ENCODE measurements around the gene BANF2. TPM values are rescaled to one million over a fixed set of nuclear protein-coding genes. Genes with fewer than 3 reads are reported as not detected.

BANF2 gene
- total and polyA plus RNA-seq, 2 experiments from 2014 or later = not detected

- Histone ChIP-seq H3K9me3 (ENCODE audit: low read depth) (no peaks in the 10 kb centered on the region), H3F3A (ENCODE audit: insufficient read depth) (peaks cover 47% of the 10 kb centered on the region), H3K27me3 (replicated peaks; ENCODE audit: insufficient read depth) (no peaks in the 10 kb centered on the region), H3K27ac (peak overlapping the region; percentile 95), H3K79me2 (ENCODE audit: insufficient read depth) (peaks cover 73% of the 10 kb centered on the region), H3K4me1 (ENCODE audit: insufficient read depth) (peaks cover 52% of the 10 kb centered on the region), H2AFZ (no peak overlapping the region), H3K9ac (peak overlapping the region; percentile 97; the same call in 1 of the 2 replicates), H3K4me2 (ENCODE audit: unreplicated experiment) (no peak overlapping the region), H4K20me1 (ENCODE audit: insufficient read depth) (peaks cover 52% of the 10 kb centered on the region; the same call in 1 of the 2 replicates), H3K36me3 (ENCODE audit: low read depth) (peaks cover 20% of the 10 kb centered on the region; the same call in 1 of the 2 replicates), H3K9me2 (ENCODE audit: insufficient read depth) (no peaks in the 10 kb centered on the region), H3K4me3 (no peak overlapping the region)
- in situ Hi-C loops (cut with MboI) = loop anchor here (10.0 kb wide), 1 partner anchor 216 kb away; no protein-coding TSS in a partner anchor
- TF ChIP-seq EZH2 (IDR thresholded peaks at IDR 0.05; ENCODE audit: insufficient read depth, poor library complexity, severe bottlenecking) (no peak), EZH2phosphoT487 (IDR thresholded peaks at IDR 0.05; ENCODE audit: insufficient read depth, low read depth) (no peak)
- WGBS, 2 experiments (ENCODE audit: low coverage in 1 of 2, low lambda C conversion rate in 2 of 2, missing lambda C conversion rate in 2 of 2) = 78 to 83% methylated on average over 3 of the region's 3 CpGs
- DNase-seq = no peak
These were observed 20.9 kb upstream of the BANF2 start for GRCh38 chr20:17678886-17679285.

GRCh38 chr20:17679941-17680835 lies 19.6 kb upstream of the BANF2 start:
- in situ Hi-C loops (cut with MboI) = loop anchor here (10.0 kb wide), 1 partner anchor 215 kb away; no protein-coding TSS in a partner anchor

GRCh38 chr20:17680836-17681725 lies 18.7 kb upstream of the BANF2 start:
- Histone ChIP-seq H3K9me2 (ENCODE audit: insufficient read depth) (no peaks in the 10 kb centered on the region), H3K9ac (peak overlapping the region; percentile 97), H3K36me3 (ENCODE audit: low read depth) (peaks cover 20% of the 10 kb centered on the region; the same call in 1 of the 2 replicates), H3K27me3 (replicated peaks; ENCODE audit: insufficient read depth) (0 out of 2 replicates have a peak, but pooled peaks cover 3% of the 10 kb centered on the region), H3K4me2 (ENCODE audit: unreplicated experiment) (peak overlapping the region; percentile 80), H4K20me1 (ENCODE audit: insufficient read depth) (peaks cover 35% of the 10 kb centered on the region; the same call in 1 of the 2 replicates), H3K27ac (peak overlapping the region; percentile 95), H3K9me3 (ENCODE audit: low read depth) (no peaks in the 10 kb centered on the region), H3K4me3 (peak overlapping the region; percentile 95), H3F3A (ENCODE audit: insufficient read depth) (peaks cover 37% of the 10 kb centered on the region), H3K4me1 (ENCODE audit: insufficient read depth) (peaks cover 32% of the 10 kb centered on the region), H2AFZ (no peak overlapping the region), H3K79me2 (ENCODE audit: insufficient read depth) (peaks cover 51% of the 10 kb centered on the region)
- TF ChIP-seq EZH2phosphoT487 (IDR thresholded peaks at IDR 0.05; ENCODE audit: insufficient read depth, low read depth) = no peak
- TF ChIP-seq EZH2 (IDR thresholded peaks at IDR 0.05; ENCODE audit: insufficient read depth, poor library complexity, severe bottlenecking) = no peak
- DNase-seq = peak; percentile 90
- in situ Hi-C loops (cut with MboI) = no loop called here
- WGBS, 2 experiments (ENCODE audit: low coverage in 1 of 2, low lambda C conversion rate in 2 of 2, missing lambda C conversion rate in 2 of 2) = 1 to 2% methylated on average over 35 to 82 of the region's 110 CpGs

More at GRCh38 chr20:17679941-17680835, 19.6 kb upstream of the BANF2 start:
- H3K9me3 ChIP-seq (ENCODE audit: low read depth) = no peaks in the 10 kb centered on the region
- H3K27ac ChIP-seq = peak overlapping the region; percentile 95
- H3K79me2 ChIP-seq (ENCODE audit: insufficient read depth) = peaks cover 60% of the 10 kb centered on the region
- H3K9me2 ChIP-seq (ENCODE audit: insufficient read depth) = no peaks in the 10 kb centered on the region
- DNase-seq = peak; percentile 79
- TF ChIP-seq EZH2phosphoT487 (IDR thresholded peaks at IDR 0.05; ENCODE audit: insufficient read depth, low read depth) (no peak), EZH2 (IDR thresholded peaks at IDR 0.05; ENCODE audit: insufficient read depth, poor library complexity, severe bottlenecking) (no peak)
- H2AFZ ChIP-seq = no peak overlapping the region
- peak overlapping the region; percentile 97 for H3K9ac ChIP-seq
- H3K4me1 ChIP-seq (ENCODE audit: insufficient read depth) = peaks cover 39% of the 10 kb centered on the region
- 6 to 8% methylated on average over 27 of the region's 27 CpGs for WGBS, 2 experiments (ENCODE audit: low coverage in 1 of 2, low lambda C conversion rate in 2 of 2, missing lambda C conversion rate in 2 of 2)
- peak overlapping the region; percentile 95 for H3K4me3 ChIP-seq
- H3K36me3 ChIP-seq (ENCODE audit: low read depth) = peaks cover 20% of the 10 kb centered on the region; the same call in 1 of the 2 replicates
- no peaks in the 10 kb centered on the region for H3K27me3 ChIP-seq (replicated peaks; ENCODE audit: insufficient read depth)
- peaks cover 42% of the 10 kb centered on the region; the same call in 1 of the 2 replicates for H4K20me1 ChIP-seq (ENCODE audit: insufficient read depth)
- H3K4me2 ChIP-seq (ENCODE audit: unreplicated experiment) = peak overlapping the region; percentile 80
- peaks cover 38% of the 10 kb centered on the region for H3F3A ChIP-seq (ENCODE audit: insufficient read depth)

- H3K36me3 ChIP-seq (ENCODE audit: low read depth) = peaks cover 16% of the 10 kb centered on the region; the same call in 1 of the 2 replicates
- 1 to 2% methylated on average over 9 to 46 of the region's 65 CpGs for WGBS, 2 experiments (ENCODE audit: low coverage in 1 of 2, low lambda C conversion rate in 2 of 2, missing lambda C conversion rate in 2 of 2)
- H3K9me2 ChIP-seq (ENCODE audit: insufficient read depth) = no peaks in the 10 kb centered on the region
These were observed 18.1 kb upstream of the BANF2 start for GRCh38 chr20:17681726-17682102.

More at GRCh38 chr20:17681726-17682102, 18.1 kb upstream of the BANF2 start:
- H3K4me3 ChIP-seq = peak overlapping the region; percentile 95
- DNase-seq = no peak
- H3K27me3 ChIP-seq (replicated peaks; ENCODE audit: insufficient read depth) = peaks cover 3% of the 10 kb centered on the region; the same call in 1 of the 2 replicates
- H3K27ac ChIP-seq = peak overlapping the region; percentile 95
- peaks cover 31% of the 10 kb centered on the region for H3F3A ChIP-seq (ENCODE audit: insufficient read depth)
- no peak for TF ChIP-seq EZH2phosphoT487 (IDR thresholded peaks at IDR 0.05; ENCODE audit: insufficient read depth, low read depth)
- no peak for TF ChIP-seq EZH2 (IDR thresholded peaks at IDR 0.05; ENCODE audit: insufficient read depth, poor library complexity, severe bottlenecking)
- no peak overlapping the region for H2AFZ ChIP-seq
- peaks cover 29% of the 10 kb centered on the region; the same call in 1 of the 2 replicates for H4K20me1 ChIP-seq (ENCODE audit: insufficient read depth)
- peaks cover 30% of the 10 kb centered on the region for H3K4me1 ChIP-seq (ENCODE audit: insufficient read depth)
- H3K79me2 ChIP-seq (ENCODE audit: insufficient read depth) = peaks cover 45% of the 10 kb centered on the region
- H3K4me2 ChIP-seq (ENCODE audit: unreplicated experiment) = no peak overlapping the region
- in situ Hi-C loops (cut with MboI) = no loop called here
- H3K9ac ChIP-seq = peak overlapping the region; percentile 97
- no peaks in the 10 kb centered on the region for H3K9me3 ChIP-seq (ENCODE audit: low read depth)

Data from GM23248 (cell line).